Hepatocyte (in vitro differentiated cells): ENCODE data around the gene DYRK3. TPM values are rescaled to one million over a fixed set of nuclear protein-coding genes. Genes with fewer than 3 reads are reported as not detected.

Source experiments
- DNase-seq: peaks from one replicate; pipeline ENCODE4 v3.0.0-alpha.2; 2016; ENCODE audit warnings: low spot score
- H2AFZ ChIP-seq: fragments of 200-600 bp; sonication (generic); 2 replicates; pipeline ENCODE4 v1.6.0; 2016; ENCODE audit warnings: antibody characterized with exemption, mild to moderate bottlenecking
- H3K27ac ChIP-seq: fragments of 200-600 bp; sonication (generic); 2 replicates; pipeline ENCODE4 v1.5.1; 2016; ENCODE audit warnings: mild to moderate bottlenecking
- H3K27me3 ChIP-seq: fragments of 200-600 bp; sonication (generic); 2 replicates; pipeline ENCODE4 v1.6.1; 2016
- H3K36me3 ChIP-seq: fragments of 200-600 bp; sonication (generic); replicated peaks from 2 replicates; pipeline ENCODE4 v1.5.1; 2016; ENCODE audit warnings: low read depth; ENCODE audit not compliant: insufficient read depth
- H3K4me1 ChIP-seq: fragments of 200-600 bp; sonication (generic); 2 replicates; pipeline ENCODE4 v1.5.1; 2016; ENCODE audit warnings: mild to moderate bottlenecking, moderate library complexity; ENCODE audit not compliant: insufficient read depth
- H3K4me2 ChIP-seq: fragments of 200-600 bp; sonication (generic); 2 replicates; pipeline ENCODE4 v1.6.0; 2016
- H3K4me3 ChIP-seq: fragments of 200-600 bp; sonication (generic); 2 replicates; pipeline ENCODE4 v1.5.1; 2016; ENCODE audit warnings: mild to moderate bottlenecking
- H3K79me2 ChIP-seq: fragments of 200-600 bp; sonication (generic); 2 replicates; pipeline ENCODE4 v1.6.0; 2017; ENCODE audit warnings: mild to moderate bottlenecking
- H3K9me2 ChIP-seq: fragments of 200-600 bp; sonication (generic); replicated peaks from 2 replicates; pipeline ENCODE4 v1.6.0; 2017; ENCODE audit warnings: mild to moderate bottlenecking; ENCODE audit not compliant: insufficient read depth
- H3K9me3 ChIP-seq: fragments of 200-600 bp; sonication (generic); 2 replicates; pipeline ENCODE4 v1.5.1; 2016; ENCODE audit warnings: low read depth, mild to moderate bottlenecking
- H4K20me1 ChIP-seq: fragments of 200-600 bp; sonication (generic); 2 replicates; pipeline ENCODE4 v1.6.0; 2016; ENCODE audit warnings: mild to moderate bottlenecking; ENCODE audit not compliant: insufficient read depth, poor library complexity, severe bottlenecking
- EZH2 ChIP-seq: fragments of 200-600 bp; sonication (generic); IDR thresholded peaks from 2 replicates; pipeline ENCODE4 v1.6.1; 2016; ENCODE audit warnings: antibody characterized with exemption, mild to moderate bottlenecking, borderline replicate concordance
- EZH2phosphoT487 ChIP-seq: fragments of 200-600 bp; sonication (generic); IDR thresholded peaks from one replicate; pipeline ENCODE4 v1.6.1; 2018; ENCODE audit warnings: antibody characterized with exemption, mild to moderate bottlenecking, low read depth, moderate library complexity; ENCODE audit not compliant: unreplicated experiment, severe bottlenecking
- WGBS: methylation state at CpG from one replicate; pipeline ENCODE4 v1.1.6; 2016; ENCODE audit warnings: low lambda C conversion rate; ENCODE audit errors: missing lambda C conversion rate; 5-methylcytosine and 5-hydroxymethylcytosine counted together
- polyA plus RNA-seq: library from polyadenylated mRNA; unstranded; fragments of >200 nt; fragmentation: Nextera tagmentation; extraction: Ambion mirVana; gene quantifications from 2 replicates; pipeline ENCODE4 v1.2.1, GENCODE V29; 2016
- total RNA-seq: library from RNA; depleted of rRNA; stranded (reverse); fragments of >200 nt; gene quantifications from 2 replicates; pipeline ENCODE4 v1.2.3, GENCODE V29; 2014
- TF ChIP-seq, protein P1 (sequence below): fragments of 200-600 bp; sonication (generic); IDR thresholded peaks from 2 replicates; pipeline ENCODE4 v1.5.1; 2016; ENCODE audit warnings: antibody characterized with exemption, mild to moderate bottlenecking; ENCODE audit not compliant: poor library complexity

The DYRK3 gene
- total and polyA plus RNA-seq, 2 experiments from 2014 or later = 5.8 to 6.2 TPM

- Histone ChIP-seq H3K79me2 (no peaks in the 10 kb centered on the region), H3K9me2 (no peaks in the 10 kb centered on the region), H3K27ac (no peak overlapping the region), H3K27me3 (no peaks in the 10 kb centered on the region), H3K4me1 (no peaks in the 10 kb centered on the region), H4K20me1 (no peaks in the 10 kb centered on the region), H3K36me3 (no peaks in the 10 kb centered on the region), H2AFZ (no peak overlapping the region), H3K4me2 (no peak overlapping the region), H3K4me3 (no peak overlapping the region), H3K9me3 (no peaks in the 10 kb centered on the region)
- TF ChIP-seq, protein P1, sequence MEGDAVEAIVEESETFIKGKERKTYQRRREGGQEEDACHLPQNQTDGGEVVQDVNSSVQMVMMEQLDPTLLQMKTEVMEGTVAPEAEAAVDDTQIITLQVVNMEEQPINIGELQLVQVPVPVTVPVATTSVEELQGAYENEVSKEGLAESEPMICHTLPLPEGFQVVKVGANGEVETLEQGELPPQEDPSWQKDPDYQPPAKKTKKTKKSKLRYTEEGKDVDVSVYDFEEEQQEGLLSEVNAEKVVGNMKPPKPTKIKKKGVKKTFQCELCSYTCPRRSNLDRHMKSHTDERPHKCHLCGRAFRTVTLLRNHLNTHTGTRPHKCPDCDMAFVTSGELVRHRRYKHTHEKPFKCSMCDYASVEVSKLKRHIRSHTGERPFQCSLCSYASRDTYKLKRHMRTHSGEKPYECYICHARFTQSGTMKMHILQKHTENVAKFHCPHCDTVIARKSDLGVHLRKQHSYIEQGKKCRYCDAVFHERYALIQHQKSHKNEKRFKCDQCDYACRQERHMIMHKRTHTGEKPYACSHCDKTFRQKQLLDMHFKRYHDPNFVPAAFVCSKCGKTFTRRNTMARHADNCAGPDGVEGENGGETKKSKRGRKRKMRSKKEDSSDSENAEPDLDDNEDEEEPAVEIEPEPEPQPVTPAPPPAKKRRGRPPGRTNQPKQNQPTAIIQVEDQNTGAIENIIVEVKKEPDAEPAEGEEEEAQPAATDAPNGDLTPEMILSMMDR = no peak
- TF ChIP-seq EZH2phosphoT487 (no peak), EZH2 (no peak)
- 97% methylated on average over 9 of the region's 9 CpGs for WGBS
- no peak for DNase-seq
Observed at GRCh38 chr1:206591696-206592095, 43.6 kb upstream of the DYRK3 start.

DNA sequence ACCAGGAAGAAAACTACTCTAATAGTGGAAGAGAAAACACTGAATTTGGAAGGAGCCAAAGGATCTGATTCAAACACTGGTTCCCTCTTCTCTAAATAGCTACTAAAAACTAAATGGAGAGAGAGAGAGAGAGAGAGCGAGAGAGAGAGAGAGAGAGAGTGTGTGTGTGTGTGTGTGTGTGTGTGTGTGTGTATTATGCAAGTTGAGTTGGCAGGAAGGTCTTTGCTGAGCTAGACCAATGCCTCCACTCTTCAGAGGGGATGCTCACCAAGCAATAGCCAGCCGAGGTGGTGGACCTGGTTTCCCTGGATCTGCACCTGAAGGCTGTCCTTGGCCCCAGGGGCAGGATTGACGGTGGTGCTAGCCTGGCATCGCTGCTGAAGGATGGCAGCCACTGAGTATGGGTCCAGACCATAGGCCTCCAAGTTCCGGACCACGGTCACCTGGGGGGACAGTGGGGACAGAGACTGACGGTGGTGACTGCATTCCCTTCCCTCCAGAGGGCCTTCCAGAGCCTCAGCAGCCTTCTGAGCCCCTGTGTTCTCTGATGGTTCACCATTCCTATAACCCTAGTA is 41.9 kb upstream of the DYRK3 start:
- H2AFZ ChIP-seq = no peak overlapping the region
- H3K27me3 ChIP-seq = no peaks in the 10 kb centered on the region
- no peaks in the 10 kb centered on the region for H3K36me3 ChIP-seq
- no peak overlapping the region for H3K4me2 ChIP-seq
- no peaks in the 10 kb centered on the region for H3K79me2 ChIP-seq
- no peaks in the 10 kb centered on the region for H3K9me2 ChIP-seq
- TF ChIP-seq, protein P1 = no peak
- no peak for TF ChIP-seq EZH2phosphoT487
- TF ChIP-seq EZH2 = no peak
- no peak overlapping the region for H3K27ac ChIP-seq
- H3K4me1 ChIP-seq = no peaks in the 10 kb centered on the region
- DNase-seq = no peak
- no peaks in the 10 kb centered on the region for H4K20me1 ChIP-seq
- no peaks in the 10 kb centered on the region for H3K9me3 ChIP-seq
- H3K4me3 ChIP-seq = no peak overlapping the region
- WGBS = 91% methylated on average over 7 of the region's 7 CpGs

- Histone ChIP-seq H3K4me3 (no peak overlapping the region), H3K36me3 (no peaks in the 10 kb centered on the region), H3K4me1 (no peaks in the 10 kb centered on the region), H3K27ac (no peak overlapping the region), H3K9me2 (no peaks in the 10 kb centered on the region), H4K20me1 (no peaks in the 10 kb centered on the region), H3K4me2 (no peak overlapping the region), H3K9me3 (no peaks in the 10 kb centered on the region), H3K79me2 (no peaks in the 10 kb centered on the region), H3K27me3 (no peaks in the 10 kb centered on the region), H2AFZ (no peak overlapping the region)
- TF ChIP-seq EZH2 = no peak
- TF ChIP-seq, protein P1 = no peak
- TF ChIP-seq EZH2phosphoT487 = no peak
- 95% methylated on average over 7 of the region's 7 CpGs for WGBS
- no peak for DNase-seq
Observed at GRCh38 chr1:206595581-206596318, 39.6 kb upstream of the DYRK3 start.
